Measurements from ENCODE around the gene FMNL2.

Gene FMNL2

GRCh38 chr2:152523091-152523490, 188.1 kb downstream of the FMNL2 start:
- no peak for TF ChIP-seq CTCF (IDR thresholded peaks at IDR 0.05)
- H3K27ac ChIP-seq: no peak overlapping the region

GRCh38 chr2:152525277-152525838, 190.4 kb downstream of the FMNL2 start:
- no peak overlapping the region for H3K27ac ChIP-seq
- TF ChIP-seq ZFX (IDR thresholded peaks at IDR 0.05; ENCODE audit: borderline replicate concordance) (no peak), CTCF (IDR thresholded peaks at IDR 0.05) (no peak)

- no peak overlapping the region for H3K27ac ChIP-seq
- TF ChIP-seq ZFX (IDR thresholded peaks at IDR 0.05; ENCODE audit: borderline replicate concordance) (no peak), CTCF (IDR thresholded peaks at IDR 0.05) (no peak)
These were observed 194.6 kb downstream of the FMNL2 start for GRCh38 chr2:152529420-152530115.

GRCh38 chr2:152532241-152532640, 197.3 kb downstream of the FMNL2 start:
- TF ChIP-seq ZFX (IDR thresholded peaks at IDR 0.05; ENCODE audit: borderline replicate concordance) (no peak), CTCF (IDR thresholded peaks at IDR 0.05) (no peak)
- no peak overlapping the region for H3K27ac ChIP-seq

GRCh38 chr2:152534460-152535135, 199.6 kb downstream of the FMNL2 start:
- no peak for TF ChIP-seq CTCF (IDR thresholded peaks at IDR 0.05)
- no peak for TF ChIP-seq ZFX (IDR thresholded peaks at IDR 0.05; ENCODE audit: borderline replicate concordance)
- H3K27ac ChIP-seq: no peak overlapping the region

GRCh38 chr2:152537081-152537651, 202.2 kb downstream of the FMNL2 start:
- H3K27ac ChIP-seq: no peak overlapping the region
- no peak for TF ChIP-seq CTCF (IDR thresholded peaks at IDR 0.05)
- TF ChIP-seq ZFX (IDR thresholded peaks at IDR 0.05; ENCODE audit: borderline replicate concordance): no peak

- TF ChIP-seq CTCF (IDR thresholded peaks at IDR 0.05) (no peak), ZFX (IDR thresholded peaks at IDR 0.05; ENCODE audit: borderline replicate concordance) (no peak)
- no peak overlapping the region for H3K27ac ChIP-seq
These were observed 204.4 kb downstream of the FMNL2 start for GRCh38 chr2:152539424-152539823.
